ENCODE results near the gene SEPTIN7.

The SEPTIN7 gene

DNA sequence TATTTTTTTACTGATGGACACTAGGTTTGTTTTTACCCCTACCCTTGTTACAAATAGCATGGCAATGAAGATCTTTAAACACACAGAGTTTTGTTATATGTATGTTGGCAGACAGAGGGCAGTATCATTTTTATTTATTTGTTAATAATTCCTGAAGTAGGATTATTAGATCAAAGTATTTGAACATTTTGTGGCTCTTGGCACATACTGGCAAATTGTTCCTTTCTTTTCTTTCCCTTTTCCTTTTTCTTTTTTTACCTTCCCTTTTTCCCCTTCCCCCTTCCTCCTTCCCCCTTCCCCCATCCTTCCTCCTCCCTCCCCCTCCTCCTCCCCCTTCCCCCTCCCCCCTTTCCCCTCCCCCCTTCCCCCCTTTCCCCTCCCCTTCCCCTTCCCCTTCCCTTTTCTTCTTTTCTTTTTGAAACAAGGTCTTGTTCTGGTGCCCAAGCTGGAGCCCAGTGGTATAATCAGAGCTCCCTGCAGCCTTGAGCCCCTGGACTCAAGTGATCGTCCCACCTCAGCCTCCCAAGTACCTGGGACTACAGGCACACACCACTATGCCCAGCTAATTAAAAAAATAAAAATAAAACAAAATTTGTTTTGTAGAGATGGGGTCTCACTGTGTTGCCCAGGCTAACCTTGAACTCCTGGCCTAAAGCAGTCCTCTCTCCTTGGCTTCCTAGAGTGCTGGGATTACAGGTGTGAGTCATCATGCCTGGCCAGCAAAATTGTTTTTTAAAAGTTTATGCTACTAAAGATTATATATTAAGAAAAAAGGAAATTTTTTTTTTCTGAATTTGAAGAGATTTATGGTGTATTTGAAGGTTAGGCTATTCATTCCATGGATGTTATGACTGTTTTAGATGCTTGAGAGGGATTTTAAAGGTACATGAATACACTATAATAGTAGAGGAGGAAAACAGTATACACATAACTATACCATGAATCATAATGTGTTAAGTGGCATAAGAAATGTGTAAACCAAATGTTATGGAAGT lies 39.3 kb downstream of the SEPTIN7 start:
- no peak for DNase-seq

GRCh38 chr7:35846816-35847412 lies 46.1 kb downstream of the SEPTIN7 start:
- DNase-seq: no peak

DNA sequence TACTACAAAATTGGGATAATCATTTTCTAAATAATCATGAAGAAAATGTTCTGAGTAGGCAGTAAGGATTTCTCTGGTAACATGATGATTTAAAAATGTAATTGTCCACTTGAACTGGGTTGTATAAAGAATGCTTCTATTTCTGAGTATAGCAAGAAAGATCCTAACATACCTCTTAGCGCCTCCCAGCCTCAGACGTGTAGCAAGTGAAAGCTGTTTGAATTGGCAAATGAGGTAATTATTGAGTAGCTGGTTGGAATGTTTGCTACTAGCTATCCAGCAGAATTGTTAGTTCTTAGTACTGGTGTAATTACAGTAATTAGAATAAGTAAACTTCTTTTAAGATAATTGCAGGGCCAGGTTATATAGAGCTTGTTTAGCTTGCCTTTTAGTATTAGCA lies 47.9 kb downstream of the SEPTIN7 start:
- DNase-seq: no peak

GRCh38 chr7:35849158-35849831 lies 48.4 kb downstream of the SEPTIN7 start:
- no peak for DNase-seq

DNA sequence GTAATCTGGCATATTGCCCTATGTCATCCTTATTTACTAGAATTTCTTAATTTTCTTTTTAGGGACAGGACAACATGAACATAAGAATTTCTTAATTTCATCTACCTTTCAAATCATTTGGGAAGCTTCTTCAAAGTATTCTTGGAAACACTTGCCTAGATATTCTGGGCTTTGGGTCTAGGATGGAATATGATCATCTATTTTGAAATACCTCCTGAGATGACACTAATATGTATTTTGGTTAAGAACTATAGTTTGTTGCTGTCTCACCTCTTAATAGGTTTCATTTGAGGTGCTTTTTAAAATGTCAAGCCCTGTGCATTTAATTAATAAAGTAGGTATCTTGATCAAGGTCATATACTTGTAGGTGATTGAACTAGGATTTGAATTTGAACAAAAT lies 49.1 kb downstream of the SEPTIN7 start:
- no peak for DNase-seq
